COLO829 (cell line): Measurements from ENCODE around the gene ABI3BP.
"Not testable (repeated sequence)": the region's sequence is repeated elsewhere in the genome, so short reads cannot be mapped to it uniquely, and the experiment has no call there.

Experiments
- DNase-seq: peaks from one replicate; pipeline ENCODE4 v3.0.0; 2012; ENCODE audit warnings: low spot score

ABI3BP gene

DNA sequence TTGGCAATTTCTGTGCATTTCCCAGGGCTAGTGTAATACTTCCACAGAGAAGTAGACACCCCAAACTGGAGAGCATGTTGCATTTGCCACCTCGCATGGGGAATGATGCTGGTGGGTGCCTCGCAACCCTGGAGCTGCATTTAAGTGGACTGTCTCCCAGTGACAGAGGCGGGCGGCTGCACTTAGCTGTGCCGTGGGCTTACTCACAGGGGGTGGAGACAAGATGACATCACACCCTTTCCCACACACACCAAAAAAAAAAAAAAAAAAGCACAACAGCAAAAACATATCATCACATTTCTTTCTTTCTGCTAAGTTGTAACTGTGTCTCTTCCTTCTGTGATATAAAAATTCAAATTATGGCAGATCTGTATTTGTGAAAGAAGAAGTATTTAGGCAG is at the start of gene ABI3BP:
TSS of gene ABI3BP (minus strand) at position 113 of the 400 bp plus-strand sequence. CDS start at position 76, 37 bp downstream.
- DNase-seq, result peak; percentile 68

GRCh38 chr3:101039285-101039684 is 46.1 kb upstream of the ABI3BP start:
- no peak for DNase-seq

- DNase-seq, result peak; percentile 92
Observed at GRCh38 chr3:101038880-101039279, 45.7 kb upstream of the ABI3BP start.

DNA sequence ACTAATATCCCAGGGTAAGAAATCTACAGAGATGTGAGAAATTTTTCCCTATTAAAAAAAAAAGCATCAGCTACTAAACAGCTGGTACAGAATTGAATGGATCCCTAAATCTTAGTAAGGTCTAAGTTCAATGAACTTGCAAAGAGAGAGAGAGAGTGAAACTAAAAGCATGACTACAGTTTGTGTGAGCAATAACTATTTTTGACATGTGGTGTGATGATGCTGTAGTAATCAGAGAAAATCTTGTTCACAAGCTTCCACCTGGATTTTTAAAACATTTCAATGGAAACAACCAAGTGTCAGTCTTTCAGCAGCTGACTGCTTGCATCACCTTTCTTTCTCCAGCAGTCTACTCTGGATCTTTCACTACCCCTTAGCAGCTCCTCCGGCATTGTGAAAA is 45.2 kb upstream of the ABI3BP start:
- peak; percentile 15 for DNase-seq

DNA sequence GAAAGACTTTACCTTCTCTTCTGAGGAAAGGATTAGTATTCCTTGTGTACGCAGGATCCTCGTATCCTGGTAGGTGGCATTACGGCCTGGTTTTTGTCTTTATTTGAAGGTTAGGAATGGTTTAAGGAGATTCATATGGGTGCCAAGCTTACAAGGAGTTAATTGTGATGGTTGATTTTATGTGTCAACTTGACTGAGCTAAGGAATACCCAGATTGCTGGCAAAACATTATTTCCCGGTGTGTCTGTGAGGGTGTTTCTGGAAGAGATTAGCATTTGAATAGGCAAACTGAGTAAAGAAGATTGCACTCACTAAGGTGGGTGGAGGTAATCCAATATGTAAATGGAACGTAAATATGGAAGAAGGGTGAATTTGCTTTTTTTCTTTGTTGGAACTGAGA is 44.4 kb upstream of the ABI3BP start:
- DNase-seq, result no peak

DNA sequence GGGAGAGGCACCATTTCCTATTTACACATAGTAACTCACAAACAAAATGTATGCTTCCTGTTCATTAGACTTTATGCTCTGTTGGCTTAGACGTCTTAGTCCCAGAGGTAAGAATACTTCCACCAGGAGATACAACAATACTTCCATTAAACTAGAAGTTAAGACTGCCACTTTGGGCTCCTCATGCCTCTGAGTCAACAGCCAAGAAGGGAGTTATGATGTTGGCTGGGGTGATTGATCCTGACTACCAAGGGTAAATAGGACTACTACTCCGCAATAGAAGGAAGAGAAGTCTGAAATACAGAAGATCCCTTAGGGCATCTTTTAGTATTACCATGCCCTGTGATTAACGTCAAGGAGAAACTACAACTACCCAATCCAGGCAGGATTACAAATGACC is 43.5 kb upstream of the ABI3BP start:
- no peak for DNase-seq

DNA sequence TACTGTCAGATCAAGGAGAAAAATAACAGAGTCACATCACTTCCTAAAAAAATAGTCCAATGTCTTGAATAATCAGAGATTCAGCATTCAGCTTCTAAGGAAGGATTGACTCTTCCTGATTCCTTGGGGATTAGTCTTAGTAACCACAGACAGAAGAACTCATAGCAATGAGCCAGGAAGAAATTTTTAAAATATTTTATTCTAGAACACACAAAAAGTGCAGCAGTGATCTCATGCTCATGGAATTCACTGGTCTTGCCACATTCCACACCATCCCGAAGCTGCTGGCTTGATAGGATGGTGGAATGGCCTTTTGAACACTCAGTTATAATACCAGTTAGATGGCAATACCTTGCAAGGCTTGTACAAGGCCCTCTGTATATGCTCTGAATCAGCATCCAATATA is 43.0 kb upstream of the ABI3BP start:
- DNase-seq, result peak; percentile 84

DNA sequence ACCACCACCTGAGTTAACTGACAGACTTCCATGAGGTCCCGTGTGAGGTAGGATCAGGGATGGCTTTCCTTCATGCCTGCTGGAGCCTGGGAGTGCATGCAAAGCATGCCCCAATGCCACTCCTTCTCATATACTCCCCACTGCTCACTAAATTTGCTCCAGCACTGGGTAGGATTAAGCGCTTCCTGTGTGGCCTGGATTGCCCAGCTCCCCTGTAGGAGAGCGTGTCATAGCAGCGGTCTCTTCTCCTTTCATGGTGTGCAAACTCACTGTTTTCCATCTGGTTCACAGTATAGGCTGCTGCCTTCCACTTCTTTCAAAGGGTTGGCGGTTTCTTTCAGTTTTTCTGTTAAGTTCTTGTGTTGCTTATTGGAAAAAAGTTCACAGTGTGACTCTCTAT is 34.1 kb upstream of the ABI3BP start:
- no peak for DNase-seq

DNA sequence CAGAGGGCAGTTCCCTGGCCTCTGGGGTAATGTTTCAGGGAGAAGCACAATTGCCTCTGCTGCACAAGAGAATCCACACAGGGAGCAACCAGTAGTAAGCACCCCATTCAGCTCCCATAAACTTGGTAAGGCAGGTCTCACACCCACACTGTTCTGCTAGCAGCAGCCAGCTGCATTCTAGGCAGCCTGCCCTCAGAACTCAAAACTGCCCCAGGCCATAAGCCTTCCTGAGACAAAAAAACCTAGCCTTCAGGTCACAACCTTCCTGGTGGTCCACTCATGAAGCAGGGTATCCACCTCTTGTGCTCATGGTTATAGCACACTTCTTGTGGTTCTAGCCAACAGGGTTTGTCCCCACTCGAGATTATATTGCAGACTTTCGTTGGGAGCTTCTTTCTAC is 33.7 kb upstream of the ABI3BP start:
- DNase-seq, result no peak

- no peak for DNase-seq
Observed at GRCh38 chr3:101026244-101026643, 33.0 kb upstream of the ABI3BP start.

- no peak for DNase-seq
Observed at GRCh38 chr3:101020351-101021015, 27.3 kb upstream of the ABI3BP start.

DNA sequence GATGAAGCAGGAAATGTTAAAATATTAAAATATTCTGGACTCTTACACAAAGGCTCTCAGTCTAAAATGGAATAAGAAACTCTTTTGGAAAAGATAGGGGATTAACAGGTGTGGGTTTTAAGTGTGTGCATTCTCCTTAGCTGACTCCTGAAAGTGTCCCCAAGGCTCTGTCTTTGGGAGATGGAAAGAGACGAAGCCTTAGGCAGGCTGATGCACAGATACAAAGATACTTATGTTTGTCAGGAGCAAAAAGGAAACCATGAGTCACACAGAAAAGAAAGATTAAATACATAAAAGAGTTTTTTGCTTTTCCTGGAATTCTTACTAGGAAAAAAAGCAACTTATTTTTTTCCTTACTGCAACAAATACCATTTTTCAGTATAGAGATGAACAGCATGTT is 23.8 kb upstream of the ABI3BP start:
- peak; percentile 83 for DNase-seq

GRCh38 chr3:101012312-101012711 is 19.1 kb upstream of the ABI3BP start:
- not testable (repeated sequence) for DNase-seq

DNA sequence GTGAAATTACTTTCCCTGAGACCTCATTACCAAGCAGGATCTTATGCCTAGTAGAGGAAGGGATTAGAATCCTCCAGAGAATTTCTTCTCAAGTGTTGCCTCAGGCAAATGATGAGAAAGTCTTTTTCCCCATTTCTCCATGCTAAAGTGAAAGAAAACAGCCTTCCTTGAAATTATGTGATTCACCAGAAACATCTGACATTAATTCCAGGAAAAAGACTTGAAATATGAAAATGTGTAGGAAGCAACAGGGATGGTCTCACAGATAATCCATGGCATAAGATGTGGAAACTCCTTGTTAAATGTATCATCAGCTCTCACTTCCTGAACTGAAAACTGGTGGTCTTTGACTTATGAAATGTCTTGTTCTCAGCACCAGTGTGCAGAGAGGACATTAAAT is 17.9 kb upstream of the ABI3BP start:
- DNase-seq, result no peak

- DNase-seq, result no peak
Observed at GRCh38 chr3:101010296-101010695, 17.1 kb upstream of the ABI3BP start.

DNA sequence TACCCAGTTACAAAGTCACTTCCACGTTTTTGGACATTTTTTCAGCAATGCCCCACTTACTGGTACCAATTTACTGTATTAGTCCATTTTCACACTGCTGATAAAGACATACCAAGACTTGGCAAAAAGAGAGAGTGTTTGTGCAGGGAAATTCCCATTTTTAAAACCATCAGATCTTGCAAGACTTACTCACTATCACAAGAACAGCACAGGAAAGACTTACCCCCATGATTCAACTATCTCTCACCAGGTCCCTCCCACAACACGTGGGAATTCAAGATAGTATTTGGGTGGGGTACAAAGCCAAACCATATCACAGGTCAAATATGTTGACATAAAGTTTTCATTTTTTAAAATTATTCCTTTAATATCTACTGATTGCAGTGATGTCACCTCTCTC is 16.2 kb upstream of the ABI3BP start:
- DNase-seq, result no peak

DNA sequence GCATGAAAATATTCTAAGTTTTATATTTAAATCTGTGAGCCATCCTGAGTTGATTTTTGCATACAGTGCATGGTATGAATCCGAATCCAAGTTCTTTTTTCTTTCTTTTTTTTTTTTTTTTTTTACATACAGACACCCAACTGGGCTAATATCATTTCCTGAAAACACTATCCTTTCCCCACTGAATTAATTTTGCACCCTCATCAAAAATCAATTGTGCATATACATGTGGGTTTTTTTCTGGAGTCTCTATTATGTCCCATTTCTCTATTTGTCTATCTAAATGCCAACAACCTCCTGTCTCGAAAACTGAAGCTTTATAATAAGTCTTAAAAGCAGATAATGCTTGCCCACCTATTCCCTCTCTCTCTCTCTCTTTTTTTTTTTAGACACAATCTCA is 5.9 kb upstream of the ABI3BP start:
- DNase-seq, result no peak

GRCh38 chr3:100994809-100995208 is 1.6 kb upstream of the ABI3BP start:
- no peak for DNase-seq

DNA sequence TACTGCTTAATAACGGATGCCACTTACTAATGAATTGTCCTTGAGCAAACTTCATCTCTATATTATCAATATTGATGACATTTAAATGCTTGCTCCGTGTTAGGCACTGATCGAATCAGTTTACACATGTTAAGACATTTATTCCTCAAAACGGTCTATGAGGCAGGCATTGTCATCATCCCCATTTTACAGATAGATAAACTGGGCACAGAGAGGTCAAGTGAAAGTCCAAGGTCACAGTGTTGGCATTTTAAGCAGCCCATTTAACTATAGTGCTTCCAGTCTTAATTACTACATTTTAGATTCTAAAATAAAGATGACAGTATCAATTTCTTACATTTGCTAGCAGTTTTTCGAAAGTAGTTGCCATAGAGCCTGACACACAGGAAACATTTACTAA is 966 bp upstream of the ABI3BP start:
- no peak for DNase-seq

GRCh38 chr3:100992231-100993012 is 799 bp downstream of the ABI3BP start:
- DNase-seq, result no peak

- DNase-seq, result no peak
Observed at GRCh38 chr3:100988080-100988479, 5.1 kb downstream of the ABI3BP start.

DNA sequence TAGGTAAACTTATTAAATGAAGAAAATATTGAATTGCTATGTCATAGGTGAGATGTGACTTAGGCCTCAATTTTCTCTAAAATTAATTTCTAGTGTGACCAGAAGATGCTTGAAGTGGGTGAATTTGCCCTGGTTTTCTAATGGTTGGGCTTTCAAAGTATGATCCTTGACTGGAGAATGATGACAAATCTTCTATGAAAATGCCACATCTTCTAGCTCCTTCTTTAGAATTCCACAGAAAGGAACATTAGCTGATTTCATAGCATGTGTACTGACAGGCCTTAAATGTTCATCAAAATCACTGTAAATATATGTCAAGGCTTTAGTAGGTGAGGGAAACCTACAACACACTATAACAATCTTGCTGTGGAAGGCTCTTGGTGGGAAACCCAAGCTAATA is 8.9 kb downstream of the ABI3BP start:
- no peak for DNase-seq

DNA sequence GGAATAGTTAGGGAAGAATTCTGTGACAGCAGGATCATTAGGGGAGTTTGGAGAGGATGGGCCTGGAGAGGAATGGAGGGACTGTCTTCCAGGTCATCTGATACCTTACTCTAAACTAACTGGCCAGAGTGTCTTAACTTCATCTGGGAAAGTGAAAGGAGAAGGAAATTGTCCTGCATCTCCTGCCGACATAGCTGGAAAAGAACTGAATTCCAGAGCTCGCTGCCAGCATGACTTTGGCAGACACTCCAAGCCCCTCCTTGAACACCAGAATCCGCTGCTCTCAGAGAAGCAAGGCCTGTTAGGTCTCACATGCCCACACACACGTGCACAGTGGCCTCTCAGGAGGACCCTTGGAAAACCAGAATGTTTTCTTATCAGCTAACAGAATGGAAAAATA is 10.5 kb downstream of the ABI3BP start:
- DNase-seq, result no peak
